ENCODE data around the gene DGKE.

Gene DGKE

GRCh38 chr17:56793531-56793930 is 40.4 kb upstream of the DGKE start:
- Histone ChIP-seq H3K56ac (ENCODE audit: low read length) (no peak overlapping the region), H2BK5ac (ENCODE audit: low read length) (no peak overlapping the region), H3K79me2 (ENCODE audit: control insufficient read depth, insufficient read depth, low read length) (no peaks in the 10 kb centered on the region), H4K8ac (ENCODE audit: low read depth, low read length) (no peak overlapping the region), H3K9ac (ENCODE audit: low read length) (no peak overlapping the region), H3K36me3 (ENCODE audit: control insufficient read depth, insufficient read depth, low read length) (no peaks in the 10 kb centered on the region), H3K18ac (ENCODE audit: low read length) (no peak overlapping the region), H2BK15ac (replicated peaks; ENCODE audit: low read depth) (no peak overlapping the region), H3K23ac (ENCODE audit: low read length) (no peak overlapping the region), H3K4me3 (ENCODE audit: low read length) (no peak overlapping the region), H3K4ac (ENCODE audit: low read depth, low read length) (no peak overlapping the region), H3K27ac (ENCODE audit: low read depth, low read length) (no peak overlapping the region), H3K4me1 (ENCODE audit: control insufficient read depth, low read depth, low read length) (no peaks in the 10 kb centered on the region), H3K27me3 (ENCODE audit: insufficient read depth, low read length, poor library complexity) (no peaks in the 10 kb centered on the region), H3K4me2 (ENCODE audit: low read length) (no peak overlapping the region), H2BK120ac (ENCODE audit: low read depth, low read length) (no peak overlapping the region), H2AK5ac (ENCODE audit: low read length) (no peak overlapping the region), H3K79me1 (ENCODE audit: low read length) (no peaks in the 10 kb centered on the region), H4K5ac (ENCODE audit: low read length) (no peak overlapping the region)
- no peak for DNase-seq

GRCh38 chr17:56793957-56794356 is 40.0 kb upstream of the DGKE start:
- Histone ChIP-seq H2BK15ac (replicated peaks; ENCODE audit: low read depth) (no peak overlapping the region), H4K5ac (ENCODE audit: low read length) (no peak overlapping the region), H3K4me3 (ENCODE audit: low read length) (no peak overlapping the region), H3K79me1 (ENCODE audit: low read length) (no peaks in the 10 kb centered on the region), H2BK120ac (ENCODE audit: low read depth, low read length) (no peak overlapping the region), H3K4me1 (ENCODE audit: control insufficient read depth, low read depth, low read length) (no peaks in the 10 kb centered on the region), H3K56ac (ENCODE audit: low read length) (no peak overlapping the region), H3K4ac (ENCODE audit: low read depth, low read length) (no peak overlapping the region), H3K4me2 (ENCODE audit: low read length) (no peak overlapping the region), H3K18ac (ENCODE audit: low read length) (no peak overlapping the region), H3K27ac (ENCODE audit: low read depth, low read length) (no peak overlapping the region), H2BK5ac (ENCODE audit: low read length) (no peak overlapping the region), H3K9ac (ENCODE audit: low read length) (no peak overlapping the region), H3K36me3 (ENCODE audit: control insufficient read depth, insufficient read depth, low read length) (no peaks in the 10 kb centered on the region), H3K79me2 (ENCODE audit: control insufficient read depth, insufficient read depth, low read length) (no peaks in the 10 kb centered on the region), H4K8ac (ENCODE audit: low read depth, low read length) (no peak overlapping the region), H3K27me3 (ENCODE audit: insufficient read depth, low read length, poor library complexity) (no peaks in the 10 kb centered on the region), H3K23ac (ENCODE audit: low read length) (no peak overlapping the region), H2AK5ac (ENCODE audit: low read length) (no peak overlapping the region)
- WGBS (ENCODE audit: extremely low coverage, insufficient coverage, low lambda C conversion rate), result no CpG with 5 or more reads among the region's 3 CpGs
- no peak for DNase-seq

- Histone ChIP-seq H2BK5ac (ENCODE audit: low read length) (no peak overlapping the region), H3K36me3 (ENCODE audit: control insufficient read depth, insufficient read depth, low read length) (no peaks in the 10 kb centered on the region), H3K9ac (ENCODE audit: low read length) (no peak overlapping the region), H3K18ac (ENCODE audit: low read length) (no peak overlapping the region), H2AK5ac (ENCODE audit: low read length) (no peak overlapping the region), H4K8ac (ENCODE audit: low read depth, low read length) (no peak overlapping the region), H3K4me1 (ENCODE audit: control insufficient read depth, low read depth, low read length) (no peaks in the 10 kb centered on the region), H3K79me2 (ENCODE audit: control insufficient read depth, insufficient read depth, low read length) (no peaks in the 10 kb centered on the region), H3K56ac (ENCODE audit: low read length) (no peak overlapping the region), H4K5ac (ENCODE audit: low read length) (no peak overlapping the region), H3K79me1 (ENCODE audit: low read length) (no peaks in the 10 kb centered on the region), H2BK120ac (ENCODE audit: low read depth, low read length) (no peak overlapping the region), H3K23ac (ENCODE audit: low read length) (no peak overlapping the region), H3K4ac (ENCODE audit: low read depth, low read length) (no peak overlapping the region), H3K4me2 (ENCODE audit: low read length) (no peak overlapping the region), H2BK15ac (replicated peaks; ENCODE audit: low read depth) (no peak overlapping the region), H3K4me3 (ENCODE audit: low read length) (no peak overlapping the region), H3K27me3 (ENCODE audit: insufficient read depth, low read length, poor library complexity) (no peaks in the 10 kb centered on the region), H3K27ac (ENCODE audit: low read depth, low read length) (no peak overlapping the region)
- DNase-seq, result no peak
- no CpG with 5 or more reads among the region's 5 CpGs for WGBS (ENCODE audit: extremely low coverage, insufficient coverage, low lambda C conversion rate)
Measured at GRCh38 chr17:56795221-56795865, 38.6 kb upstream of the DGKE start.

DNA sequence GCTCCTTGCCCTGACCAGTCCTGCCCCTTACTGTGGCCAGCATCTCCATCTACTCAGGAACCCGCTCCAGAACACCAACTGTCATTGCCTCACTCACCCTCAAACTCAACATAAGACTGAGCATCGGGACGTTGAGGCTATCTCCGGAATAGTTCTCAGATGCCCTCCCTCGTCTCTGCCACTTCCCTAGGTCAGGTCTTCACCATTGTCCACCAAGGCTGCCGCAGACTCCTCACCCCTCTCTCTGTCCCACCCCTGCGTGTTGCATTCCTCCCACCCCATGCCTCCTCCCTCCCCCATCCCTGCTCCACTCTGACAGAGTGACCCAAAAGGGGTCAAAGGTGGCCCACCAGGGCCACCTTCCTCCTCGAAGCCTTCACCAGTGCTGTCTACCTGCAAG is 37.4 kb upstream of the DGKE start:
- no peak overlapping the region for H3K56ac ChIP-seq (ENCODE audit: low read length)
- H3K27me3 ChIP-seq (ENCODE audit: insufficient read depth, low read length, poor library complexity), result no peaks in the 10 kb centered on the region
- H3K4me3 ChIP-seq (ENCODE audit: low read length), result no peak overlapping the region
- no peak overlapping the region for H2BK15ac ChIP-seq (replicated peaks; ENCODE audit: low read depth)
- H3K27ac ChIP-seq (ENCODE audit: low read depth, low read length), result no peak overlapping the region
- no peak overlapping the region for H2BK120ac ChIP-seq (ENCODE audit: low read depth, low read length)
- H3K23ac ChIP-seq (ENCODE audit: low read length), result no peak overlapping the region
- H3K9ac ChIP-seq (ENCODE audit: low read length), result no peak overlapping the region
- WGBS (ENCODE audit: extremely low coverage, insufficient coverage, low lambda C conversion rate), result no CpG with 5 or more reads among the region's 8 CpGs
- no peaks in the 10 kb centered on the region for H3K4me1 ChIP-seq (ENCODE audit: control insufficient read depth, low read depth, low read length)
- H2BK5ac ChIP-seq (ENCODE audit: low read length), result no peak overlapping the region
- H3K18ac ChIP-seq (ENCODE audit: low read length), result no peak overlapping the region
- H3K4me2 ChIP-seq (ENCODE audit: low read length), result no peak overlapping the region
- H4K8ac ChIP-seq (ENCODE audit: low read depth, low read length), result no peak overlapping the region
- H3K36me3 ChIP-seq (ENCODE audit: control insufficient read depth, insufficient read depth, low read length), result no peaks in the 10 kb centered on the region
- H4K5ac ChIP-seq (ENCODE audit: low read length), result no peak overlapping the region
- no peak overlapping the region for H3K4ac ChIP-seq (ENCODE audit: low read depth, low read length)
- no peaks in the 10 kb centered on the region for H3K79me2 ChIP-seq (ENCODE audit: control insufficient read depth, insufficient read depth, low read length)
- no peaks in the 10 kb centered on the region for H3K79me1 ChIP-seq (ENCODE audit: low read length)
- DNase-seq, result no peak
- H2AK5ac ChIP-seq (ENCODE audit: low read length), result no peak overlapping the region

DNA sequence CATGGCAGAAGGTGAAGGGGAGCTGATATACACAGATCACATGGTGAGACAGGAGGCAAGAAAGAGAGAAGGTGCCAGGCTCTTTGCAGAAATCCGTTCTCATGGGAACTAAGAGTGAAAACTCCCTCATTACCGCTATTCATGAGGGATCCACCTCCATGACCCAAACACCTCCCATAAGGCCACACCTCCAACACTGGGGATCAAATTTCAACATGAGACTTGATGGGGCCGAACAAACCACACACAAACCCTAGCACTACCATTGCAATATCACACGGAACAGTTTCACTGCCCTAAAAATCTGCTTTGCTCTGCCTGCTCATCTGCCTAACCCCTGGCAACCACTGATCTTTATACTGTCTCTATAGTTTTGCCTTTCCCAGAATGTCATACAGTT is 35.0 kb upstream of the DGKE start:
- Histone ChIP-seq H3K79me2 (ENCODE audit: control insufficient read depth, insufficient read depth, low read length) (no peaks in the 10 kb centered on the region), H3K4me1 (ENCODE audit: control insufficient read depth, low read depth, low read length) (no peaks in the 10 kb centered on the region)
- WGBS (ENCODE audit: extremely low coverage, insufficient coverage, low lambda C conversion rate), result no CpG with 5 or more reads among the region's 4 CpGs

DNA sequence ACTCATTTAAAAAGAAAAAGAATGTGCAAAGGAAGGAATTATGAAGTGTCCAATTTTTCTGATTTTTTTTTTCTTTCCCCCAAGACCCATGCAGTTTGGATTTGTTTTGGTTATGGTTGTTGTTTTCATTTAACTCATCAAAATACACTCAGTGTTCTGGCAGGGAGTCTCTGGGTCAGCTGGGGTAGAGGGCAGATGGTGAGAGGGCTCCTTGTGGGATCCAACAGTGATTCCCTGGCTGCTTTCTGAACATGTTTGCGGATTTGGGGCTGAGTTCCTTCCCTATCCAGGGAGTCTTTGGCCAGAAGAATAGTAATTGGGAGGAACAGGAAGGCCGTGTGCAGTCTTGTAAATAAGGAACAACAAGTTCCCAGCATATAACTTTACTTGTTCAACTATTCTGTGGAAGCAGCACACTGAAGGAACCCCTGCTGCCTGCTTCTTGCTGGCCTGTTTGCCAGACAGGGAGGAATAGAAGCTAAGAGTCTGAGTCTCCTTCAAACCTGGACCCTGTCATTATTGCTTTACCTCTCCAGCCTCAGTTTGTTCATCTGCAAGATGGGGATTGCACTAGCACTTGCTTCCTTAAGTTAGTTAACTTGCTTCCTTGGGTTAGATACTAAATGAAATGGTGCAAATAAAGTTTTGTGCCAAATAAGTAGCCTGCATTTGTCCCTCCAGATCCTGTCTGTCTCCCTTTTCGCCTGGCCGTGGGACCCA is 32.3 kb upstream of the DGKE start:
- DNase-seq, result no peak
- no peaks in the 10 kb centered on the region for H3K79me1 ChIP-seq (ENCODE audit: low read length)
- no peak overlapping the region for H3K27ac ChIP-seq (ENCODE audit: low read depth, low read length)
- no peaks in the 10 kb centered on the region for H3K27me3 ChIP-seq (ENCODE audit: insufficient read depth, low read length, poor library complexity)
- H3K23ac ChIP-seq (ENCODE audit: low read length), result no peak overlapping the region
- no peak overlapping the region for H2BK5ac ChIP-seq (ENCODE audit: low read length)
- H2BK120ac ChIP-seq (ENCODE audit: low read depth, low read length), result no peak overlapping the region
- no peak overlapping the region for H3K9ac ChIP-seq (ENCODE audit: low read length)
- WGBS (ENCODE audit: extremely low coverage, insufficient coverage, low lambda C conversion rate), result no CpG with 5 or more reads among the region's 4 CpGs
- no peaks in the 10 kb centered on the region for H3K79me2 ChIP-seq (ENCODE audit: control insufficient read depth, insufficient read depth, low read length)
- no peak overlapping the region for H2AK5ac ChIP-seq (ENCODE audit: low read length)
- H3K36me3 ChIP-seq (ENCODE audit: control insufficient read depth, insufficient read depth, low read length), result no peaks in the 10 kb centered on the region
- H2BK15ac ChIP-seq (replicated peaks; ENCODE audit: low read depth), result no peak overlapping the region
- no peak overlapping the region for H3K18ac ChIP-seq (ENCODE audit: low read length)
- no peaks in the 10 kb centered on the region for H3K4me1 ChIP-seq (ENCODE audit: control insufficient read depth, low read depth, low read length)
- H4K5ac ChIP-seq (ENCODE audit: low read length), result no peak overlapping the region
- no peak overlapping the region for H3K56ac ChIP-seq (ENCODE audit: low read length)
- no peak overlapping the region for H4K8ac ChIP-seq (ENCODE audit: low read depth, low read length)
- H3K4me2 ChIP-seq (ENCODE audit: low read length), result no peak overlapping the region
- H3K4me3 ChIP-seq (ENCODE audit: low read length), result no peak overlapping the region
- H3K4ac ChIP-seq (ENCODE audit: low read depth, low read length), result no peak overlapping the region

More for the DNA sequence above, 35.0 kb upstream of the DGKE start:
- Histone ChIP-seq H3K9ac (ENCODE audit: low read length) (no peak overlapping the region), H3K27me3 (ENCODE audit: insufficient read depth, low read length, poor library complexity) (no peaks in the 10 kb centered on the region), H3K36me3 (ENCODE audit: control insufficient read depth, insufficient read depth, low read length) (no peaks in the 10 kb centered on the region), H3K56ac (ENCODE audit: low read length) (no peak overlapping the region), H3K18ac (ENCODE audit: low read length) (no peak overlapping the region), H3K23ac (ENCODE audit: low read length) (no peak overlapping the region), H2BK15ac (replicated peaks; ENCODE audit: low read depth) (no peak overlapping the region), H2BK5ac (ENCODE audit: low read length) (no peak overlapping the region), H3K4me3 (ENCODE audit: low read length) (no peak overlapping the region), H3K4me2 (ENCODE audit: low read length) (no peak overlapping the region), H3K27ac (ENCODE audit: low read depth, low read length) (no peak overlapping the region), H2AK5ac (ENCODE audit: low read length) (no peak overlapping the region), H2BK120ac (ENCODE audit: low read depth, low read length) (no peak overlapping the region), H3K4ac (ENCODE audit: low read depth, low read length) (no peak overlapping the region), H3K79me1 (ENCODE audit: low read length) (no peaks in the 10 kb centered on the region), H4K8ac (ENCODE audit: low read depth, low read length) (no peak overlapping the region), H4K5ac (ENCODE audit: low read length) (no peak overlapping the region)
- peak; percentile 73 for DNase-seq
